ENCODE measurements around the gene SGCD. TPM values are rescaled to one million over a fixed set of nuclear protein-coding genes. Genes with fewer than 3 reads are reported as not detected.

The SGCD gene
- total RNA-seq, 1 experiment from 2014 or later: not detected

- ATAC-seq: no peak
- no TSS peak for BruUV-seq (replicated peaks)
- ChIA-PET POLR2A (no interaction called here), CTCF (no interaction called here)
- Histone ChIP-seq H3K36me3 (ENCODE audit: control insufficient read depth, insufficient read depth, low read length) (no peaks in the 10 kb centered on the region), H3K27me3 (ENCODE audit: control insufficient read depth, insufficient read depth, low read length) (no peaks in the 10 kb centered on the region), H3K4me3 (ENCODE audit: low read depth in 2 of 2, low read length in 2 of 2) (no peak overlapping the region), H3K27ac (ENCODE audit: low read length) (no peak overlapping the region), H3K9me3 (ENCODE audit: control insufficient read depth, insufficient read depth, low read depth, low read length) (no peaks in the 10 kb centered on the region), H3K4me1 (ENCODE audit: control insufficient read depth, insufficient read depth, low read length) (no peaks in the 10 kb centered on the region)
- DNase-seq (ENCODE audit: low read depth, low spot score): no peak
- intact Hi-C loops (cut with micrococcal nuclease; ENCODE audit: unreplicated experiment): no loop called here
- TF ChIP-seq SIN3A (IDR thresholded peaks at IDR 0.05; ENCODE audit: borderline replicate concordance, insufficient read depth, low read depth, low read length): no peak
- in situ Hi-C loops (cut with HindIII; ENCODE audit: low pct_unique_long_range_greater_than_20kb, low sequenced_read_pairs): no loop called here
Measured at GRCh38 chr5:156543348-156544145, 216.6 kb downstream of the SGCD start.

GRCh38 chr5:156552855-156553358 lies 225.9 kb downstream of the SGCD start:
- H3K4me1 ChIP-seq (ENCODE audit: control insufficient read depth, insufficient read depth, low read length): no peaks in the 10 kb centered on the region
- no peak for ATAC-seq
- in situ Hi-C loops (cut with HindIII; ENCODE audit: low pct_unique_long_range_greater_than_20kb, low sequenced_read_pairs): no loop called here
- no peak overlapping the region for H3K27ac ChIP-seq (ENCODE audit: low read length)
- TF ChIP-seq CTCF (IDR thresholded peaks at IDR 0.05): no peak
- TF ChIP-seq SIN3A (IDR thresholded peaks at IDR 0.05; ENCODE audit: borderline replicate concordance, insufficient read depth, low read depth, low read length): no peak
- no peak for TF ChIP-seq POLR2AphosphoS5 (IDR thresholded peaks at IDR 0.05; ENCODE audit: low read depth, low read length)
- TF ChIP-seq REST (IDR thresholded peaks at IDR 0.05; ENCODE audit: insufficient read depth in 1 of 2, low read depth in 2 of 2, low read length in 1 of 2): no peak
- no peak for TF ChIP-seq TCF7L2 (IDR thresholded peaks at IDR 0.05; ENCODE audit: low read depth, low read length)
- CTCF ChIA-PET: no interaction called here
- intact Hi-C loops (cut with micrococcal nuclease; ENCODE audit: unreplicated experiment): no loop called here
- DNase-seq (ENCODE audit: low read depth, low spot score): no peak
- no peaks in the 10 kb centered on the region for H3K9me3 ChIP-seq (ENCODE audit: control insufficient read depth, insufficient read depth, low read depth, low read length)
- H3K4me3 ChIP-seq (ENCODE audit: low read depth in 2 of 2, low read length in 2 of 2): no peak overlapping the region
- BruUV-seq (replicated peaks): no TSS peak
- no peaks in the 10 kb centered on the region for H3K36me3 ChIP-seq (ENCODE audit: control insufficient read depth, insufficient read depth, low read length)
- H3K27me3 ChIP-seq (ENCODE audit: control insufficient read depth, insufficient read depth, low read length): no peaks in the 10 kb centered on the region
- POLR2A ChIA-PET: no interaction called here

All from Panc1 (cell line).